Measurements from ENCODE around the gene FGG.
A peak's percentile ranks its signal among the peaks of the same experiment; 100 is the strongest.

FGG gene

DNA sequence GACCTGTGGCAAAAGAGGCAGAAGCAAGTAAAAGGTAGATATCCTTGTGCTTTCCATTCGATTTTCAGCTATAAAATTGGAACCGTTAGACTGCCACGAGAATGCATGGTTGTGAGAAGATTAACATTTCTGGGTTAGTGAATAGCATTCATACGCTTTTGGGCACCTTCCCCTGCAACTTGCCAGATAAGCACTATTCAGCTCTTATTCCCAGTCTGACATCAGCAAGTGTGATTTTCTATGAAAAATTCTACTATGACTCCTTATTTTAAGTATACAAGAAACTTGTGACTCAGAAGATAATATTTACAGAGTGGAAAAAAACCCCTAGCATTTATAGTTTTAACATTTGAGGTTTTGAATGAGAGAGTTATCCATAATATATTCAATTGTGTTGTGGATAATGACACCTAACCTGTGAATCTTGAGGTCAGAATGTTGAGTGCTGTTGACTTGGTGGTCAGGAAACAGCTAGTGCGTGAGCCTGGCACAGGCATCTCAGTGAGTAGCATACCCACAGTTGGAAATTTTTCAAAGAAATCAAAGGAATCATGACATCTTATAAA is 45.7 kb downstream of the FGG start:
- no peaks in the 10 kb centered on the region for H3K36me3 ChIP-seq (replicated peaks)
- no peak for DNase-seq (ENCODE audit: low spot score in 2 of 2)
- peaks cover 11% of the 10 kb centered on the region for H3K27me3 ChIP-seq (ENCODE audit: low read depth)
- H3K9me3 ChIP-seq = no peaks in the 10 kb centered on the region
- in situ Hi-C loops (cut with MboI; ENCODE audit: low sequenced_read_pairs) = loop anchor here (25.0 kb wide), 1 partner anchor 796 kb away; no protein-coding TSS in a partner anchor
- no peak overlapping the region for H3K4me3 ChIP-seq
- H3K4me1 ChIP-seq = no peaks in the 10 kb centered on the region

DNA sequence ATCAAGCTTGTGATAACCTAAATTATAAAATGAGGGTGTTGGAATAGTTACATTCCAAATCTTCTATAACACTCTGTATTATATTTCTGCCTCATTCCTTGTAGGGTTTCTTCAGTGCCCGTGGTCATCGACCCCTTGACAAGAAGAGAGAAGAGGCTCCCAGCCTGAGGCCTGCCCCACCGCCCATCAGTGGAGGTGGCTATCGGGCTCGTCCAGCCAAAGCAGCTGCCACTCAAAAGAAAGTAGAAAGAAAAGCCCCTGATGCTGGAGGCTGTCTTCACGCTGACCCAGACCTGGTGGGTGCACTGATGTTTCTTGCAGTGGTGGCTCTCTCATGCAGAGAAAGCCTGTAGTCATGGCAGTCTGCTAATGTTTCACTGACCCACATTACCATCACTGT is 46.8 kb downstream of the FGG start:
- H3K27me3 ChIP-seq (ENCODE audit: low read depth) = peaks cover 11% of the 10 kb centered on the region
- H3K4me3 ChIP-seq = no peak overlapping the region
- in situ Hi-C loops (cut with MboI; ENCODE audit: low sequenced_read_pairs) = loop anchor here (25.0 kb wide), 1 partner anchor 797 kb away; no protein-coding TSS in a partner anchor

GRCh38 chr4:154564311-154564710 is 48.1 kb downstream of the FGG start:
- no peak overlapping the region for H3K4me3 ChIP-seq
- H3K4me1 ChIP-seq = no peaks in the 10 kb centered on the region
- no peaks in the 10 kb centered on the region for H3K36me3 ChIP-seq (replicated peaks)
- H3K27me3 ChIP-seq (ENCODE audit: low read depth) = peaks cover 11% of the 10 kb centered on the region
- H3K9me3 ChIP-seq = no peaks in the 10 kb centered on the region
- no peak for DNase-seq (ENCODE audit: low spot score in 2 of 2)
- in situ Hi-C loops (cut with MboI; ENCODE audit: low sequenced_read_pairs) = loop anchor here (25.0 kb wide), 1 partner anchor 798 kb away; no protein-coding TSS in a partner anchor

More for the DNA sequence above, 46.8 kb downstream of the FGG start:
- no peaks in the 10 kb centered on the region for H3K36me3 ChIP-seq (replicated peaks)
- DNase-seq (ENCODE audit: low spot score in 2 of 2) = no peak
- H3K4me1 ChIP-seq = no peaks in the 10 kb centered on the region
- H3K9me3 ChIP-seq = no peaks in the 10 kb centered on the region

- Histone ChIP-seq H3K36me3 (replicated peaks) (no peaks in the 10 kb centered on the region), H3K4me3 (no peak within 1 kb of the TSS), H3K4me1 (no peaks in the 10 kb centered on the region), H3K9me3 (no peaks in the 10 kb centered on the region), H3K27me3 (ENCODE audit: low read depth) (peaks cover 11% of the 10 kb centered on the region)
- DNase-seq (ENCODE audit: low spot score in 2 of 2) = no peak
- in situ Hi-C loops (cut with MboI; ENCODE audit: low sequenced_read_pairs) = loop anchor here (25.0 kb wide), 1 partner anchor 800 kb away; no protein-coding TSS in a partner anchor
Measured at GRCh38 chr4:154562697-154563254, 49.7 kb downstream of the FGG start, which contains the start of gene FGB. Gene FGB, plus strand, starts transcription at chr4:154563011. Its CDS starts 8 bp downstream, at chr4:154563019.

DNA sequence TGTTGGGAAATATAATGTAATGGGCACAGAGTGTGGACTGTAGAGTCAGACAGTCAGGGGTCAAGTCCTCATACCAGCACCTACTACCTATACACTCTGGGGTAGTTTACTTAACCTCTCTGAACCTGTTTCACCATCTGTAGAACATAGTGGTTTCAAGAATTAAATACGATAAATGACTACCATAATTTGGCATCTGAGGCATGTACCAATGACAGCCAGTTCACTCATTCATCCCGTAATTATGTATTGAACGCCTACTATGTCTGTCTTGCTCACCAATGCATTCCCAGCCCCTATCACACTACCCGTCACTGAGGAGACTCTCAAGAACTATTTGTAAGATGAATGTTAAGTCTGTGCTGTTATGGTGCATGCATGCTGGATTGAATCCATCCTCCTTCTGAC is 51.6 kb downstream of the FGG start:
- DNase-seq (ENCODE audit: low spot score in 2 of 2) = no peak
- in situ Hi-C loops (cut with MboI; ENCODE audit: low sequenced_read_pairs) = loop anchor here (25.0 kb wide), 1 partner anchor 801 kb away; no protein-coding TSS in a partner anchor
- no peaks in the 10 kb centered on the region for H3K9me3 ChIP-seq

GRCh38 chr4:154560419-154560801 is 52.0 kb downstream of the FGG start:
- Histone ChIP-seq H3K27me3 (ENCODE audit: low read depth) (peaks cover 11% of the 10 kb centered on the region), H3K9me3 (no peaks in the 10 kb centered on the region), H3K36me3 (replicated peaks) (no peaks in the 10 kb centered on the region), H3K4me3 (no peak overlapping the region), H3K4me1 (no peaks in the 10 kb centered on the region)
- in situ Hi-C loops (cut with MboI; ENCODE audit: low sequenced_read_pairs) = loop anchor here (25.0 kb wide), 1 partner anchor 802 kb away; no protein-coding TSS in a partner anchor
- no peak for DNase-seq (ENCODE audit: low spot score in 2 of 2)

More for the DNA sequence above, 51.6 kb downstream of the FGG start:
- H3K4me1 ChIP-seq = no peaks in the 10 kb centered on the region
- peaks cover 11% of the 10 kb centered on the region for H3K27me3 ChIP-seq (ENCODE audit: low read depth)
- no peak overlapping the region for H3K4me3 ChIP-seq
- H3K36me3 ChIP-seq (replicated peaks) = no peaks in the 10 kb centered on the region

GRCh38 chr4:154559494-154560418 is 52.7 kb downstream of the FGG start:
- in situ Hi-C loops (cut with MboI; ENCODE audit: low sequenced_read_pairs) = loop anchor here (5.0 to 25.0 kb wide), 2 partner anchors 58 to 803 kb away; no protein-coding TSS in a partner anchor
- Histone ChIP-seq H3K36me3 (replicated peaks) (no peaks in the 10 kb centered on the region), H3K27me3 (ENCODE audit: low read depth) (peaks cover 11% of the 10 kb centered on the region), H3K4me3 (no peak overlapping the region), H3K9me3 (no peaks in the 10 kb centered on the region), H3K4me1 (no peaks in the 10 kb centered on the region)
- DNase-seq (ENCODE audit: low spot score in 2 of 2) = peak; percentile 10 to 49

GRCh38 chr4:154559141-154559493 is 53.3 kb downstream of the FGG start:
- no peak for DNase-seq (ENCODE audit: low spot score in 2 of 2)
- Histone ChIP-seq H3K9me3 (no peaks in the 10 kb centered on the region), H3K4me3 (no peak overlapping the region), H3K4me1 (no peaks in the 10 kb centered on the region), H3K36me3 (replicated peaks) (no peaks in the 10 kb centered on the region), H3K27me3 (ENCODE audit: low read depth) (peaks cover 11% of the 10 kb centered on the region)
- in situ Hi-C loops (cut with MboI; ENCODE audit: low sequenced_read_pairs) = loop anchor here (5.0 to 25.0 kb wide), 2 partner anchors 58 to 803 kb away; no protein-coding TSS in a partner anchor
